C4-2B (cell line): ENCODE measurements around the gene PARD3.

ENCODE experiments used
- CTCF ChIP-seq: fragments of 450-650 bp; conservative IDR thresholded peaks from 2 replicates; pipeline ENCODE4 v1.5.1; 2017; ENCODE audit warnings: mild to moderate bottlenecking
- ZFX ChIP-seq: fragments of 450-650 bp; IDR thresholded peaks from 2 replicates; pipeline ENCODE4 v1.6.1; 2017

- TF ChIP-seq ZFX (no peak), CTCF (no peak)
Observed at GRCh38 chr10:34288634-34289033, 526.5 kb downstream of the PARD3 start.
